HG03039 (cell line): ENCODE data around the gene VAV2.

ENCODE experiments used
- ATAC-seq: cut with Tn5 transposase; IDR thresholded peaks from one replicate; pipeline ENCODE4 v1.9.1; 2021; ENCODE audit warnings: mild to moderate bottlenecking, moderate library complexity; ENCODE audit not compliant: unreplicated experiment

Gene VAV2

DNA sequence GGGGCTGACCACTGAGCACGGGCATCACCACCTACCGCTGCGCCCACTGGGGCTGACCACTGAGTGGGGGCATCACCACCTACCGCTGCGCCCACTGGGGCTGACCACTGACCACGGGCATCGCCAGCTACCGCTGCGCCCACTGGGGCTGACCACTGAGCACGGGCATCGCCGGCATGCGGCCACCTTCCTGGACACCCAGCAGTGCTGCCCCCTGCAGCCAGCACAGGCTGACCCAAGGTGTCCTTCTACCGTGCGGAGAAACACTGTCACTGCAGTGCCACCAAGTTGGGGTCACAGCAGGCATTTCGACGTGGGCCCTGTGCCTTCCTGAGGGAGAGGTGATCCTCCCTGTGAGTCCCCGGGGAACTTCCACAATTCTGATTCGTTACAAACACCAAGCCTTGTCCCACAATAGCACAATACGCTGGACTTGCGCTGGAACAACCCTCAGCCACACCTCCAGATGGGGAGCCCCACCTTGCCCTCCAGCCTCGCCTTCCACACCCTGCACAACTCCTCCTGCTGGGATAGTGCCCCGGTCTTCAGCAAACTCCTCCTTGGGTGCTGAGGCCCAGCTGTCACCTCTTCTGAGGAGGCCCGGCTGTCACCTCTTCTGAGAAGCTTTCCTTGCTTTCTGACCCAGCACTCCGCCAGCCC lies 163.7 kb downstream of the VAV2 start:
- ATAC-seq, result no peak

- ATAC-seq, result no peak
These were observed 165.6 kb downstream of the VAV2 start for GRCh38 chr9:133826289-133827085.

DNA sequence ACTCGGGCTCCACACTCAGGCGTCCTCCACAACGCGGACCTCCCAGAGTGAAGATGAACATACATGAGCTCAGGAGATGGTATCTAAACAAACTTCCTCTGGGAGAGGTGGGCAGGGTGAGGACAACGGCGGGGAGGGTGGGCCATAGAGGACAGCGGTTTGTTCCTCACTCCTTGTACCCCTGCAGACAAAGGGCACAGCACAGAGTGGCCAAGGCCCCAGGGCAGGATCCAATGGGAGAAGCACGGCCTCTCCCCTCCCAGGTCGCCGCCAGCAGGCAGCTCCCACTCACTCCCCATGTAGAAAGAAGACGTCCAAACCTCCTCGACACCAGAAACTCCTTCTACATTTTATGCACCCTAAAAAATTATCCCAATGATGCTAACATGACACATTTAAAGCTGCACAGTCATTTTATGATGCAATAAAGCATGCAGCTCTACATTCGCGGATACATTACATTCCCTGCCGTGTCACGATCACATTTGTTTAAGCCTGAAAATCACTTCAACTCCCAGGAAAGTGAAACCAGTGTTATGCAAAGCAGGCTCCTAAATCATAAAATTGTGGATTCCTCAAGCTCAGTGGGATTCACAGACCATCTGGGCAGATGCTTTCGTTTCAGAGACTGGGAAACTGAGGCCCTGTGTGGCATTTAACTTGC lies 166.4 kb downstream of the VAV2 start:
- no peak for ATAC-seq

DNA sequence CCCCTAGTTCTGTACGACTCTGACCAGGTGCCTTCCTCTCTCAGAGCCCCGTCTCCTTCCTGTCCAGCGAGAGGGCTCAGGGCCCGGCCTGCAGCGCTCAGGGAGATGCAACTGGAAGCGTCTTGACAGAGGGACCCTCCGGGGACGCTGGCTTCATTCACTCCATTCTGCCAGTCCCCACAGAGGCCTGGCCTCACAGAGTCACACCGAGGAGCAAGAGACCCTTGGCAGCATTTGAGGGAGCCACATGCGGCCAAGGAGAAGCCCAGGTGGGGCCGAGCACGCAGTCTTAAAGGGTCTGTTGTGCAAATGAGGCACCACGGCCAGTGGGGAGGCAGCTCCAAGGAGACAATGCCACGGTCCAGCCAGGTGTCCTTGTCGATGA lies 167.3 kb downstream of the VAV2 start:
- ATAC-seq, result no peak

DNA sequence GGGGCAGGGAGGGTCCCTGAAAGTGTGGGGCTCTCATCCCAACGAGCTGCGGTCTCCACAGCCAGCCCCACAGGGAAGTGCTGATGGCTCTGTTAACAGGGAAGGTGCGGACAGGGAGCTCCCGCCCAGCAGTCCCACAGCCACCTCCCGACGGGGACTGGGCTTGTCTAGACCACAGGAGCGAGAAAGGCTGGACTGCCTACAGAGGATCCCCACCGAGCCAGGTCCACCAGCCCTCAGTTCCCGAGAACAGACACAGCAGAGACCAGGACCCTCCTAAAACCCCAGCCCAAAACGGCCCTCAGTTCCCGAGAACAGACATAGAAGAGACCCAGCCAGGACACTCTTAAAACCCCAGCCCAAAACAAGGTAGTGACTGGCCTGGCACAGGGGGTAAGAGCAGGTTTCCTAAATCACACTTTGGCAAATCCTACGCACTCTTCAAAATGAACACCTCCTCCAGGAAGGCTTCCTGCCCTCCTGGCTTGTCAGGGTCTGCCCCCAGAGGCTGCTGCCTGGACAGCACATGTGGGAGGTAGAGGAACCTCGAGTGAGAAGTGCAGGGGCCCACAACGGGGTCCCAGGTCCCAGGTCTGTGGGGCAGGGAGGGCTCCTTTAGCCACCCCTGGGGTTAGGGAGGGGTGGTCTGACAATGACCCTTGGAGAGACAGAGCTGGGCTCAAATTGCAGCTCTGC lies 167.9 kb downstream of the VAV2 start:
- no peak for ATAC-seq

- no peak for ATAC-seq
These were observed 168.7 kb downstream of the VAV2 start for GRCh38 chr9:133823189-133824105.

- no peak for ATAC-seq
These were observed 169.6 kb downstream of the VAV2 start for GRCh38 chr9:133822430-133823065.

GRCh38 chr9:133821601-133822429 lies 170.3 kb downstream of the VAV2 start:
- no peak for ATAC-seq

GRCh38 chr9:133819923-133820322 lies 172.2 kb downstream of the VAV2 start:
- no peak for ATAC-seq

DNA sequence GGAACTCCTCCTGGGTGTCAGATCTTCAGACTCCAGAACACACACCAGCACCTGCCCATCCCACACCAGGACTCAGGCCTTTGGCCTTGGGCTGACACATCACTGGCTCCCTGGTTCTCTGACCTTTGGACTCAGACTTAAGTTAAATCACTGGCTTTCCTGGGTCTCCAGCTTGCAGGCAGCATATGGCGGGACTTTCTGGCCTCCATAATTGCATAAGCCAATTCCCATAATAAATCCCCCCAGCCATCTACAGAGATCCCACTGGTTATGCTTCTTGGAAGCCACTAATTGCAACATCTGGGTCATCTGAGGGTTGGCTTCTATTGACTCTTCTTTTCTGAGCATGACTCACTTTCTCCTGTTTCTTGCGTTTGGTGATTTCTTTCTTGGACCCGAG lies 173.7 kb downstream of the VAV2 start:
- no peak for ATAC-seq

DNA sequence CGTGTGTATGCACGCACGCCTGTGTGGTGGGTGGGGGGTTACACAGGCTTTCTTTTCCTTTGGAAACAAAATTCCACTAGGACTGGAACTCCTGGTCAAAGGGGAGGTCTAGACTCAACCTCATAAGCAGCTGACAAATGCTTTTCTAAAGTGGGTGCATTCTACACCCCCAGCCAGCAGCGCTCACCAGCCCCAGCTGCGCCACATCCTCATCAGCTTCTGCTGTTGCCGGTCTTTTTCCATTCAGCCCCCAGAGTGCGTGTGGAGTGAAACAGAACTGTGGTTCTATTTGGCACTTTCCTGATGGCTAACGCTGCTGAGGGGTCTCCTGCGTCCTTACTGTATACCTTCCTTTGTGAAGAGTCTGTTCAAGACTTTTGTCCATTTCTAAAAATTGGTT lies 176.3 kb downstream of the VAV2 start:
- no peak for ATAC-seq

DNA sequence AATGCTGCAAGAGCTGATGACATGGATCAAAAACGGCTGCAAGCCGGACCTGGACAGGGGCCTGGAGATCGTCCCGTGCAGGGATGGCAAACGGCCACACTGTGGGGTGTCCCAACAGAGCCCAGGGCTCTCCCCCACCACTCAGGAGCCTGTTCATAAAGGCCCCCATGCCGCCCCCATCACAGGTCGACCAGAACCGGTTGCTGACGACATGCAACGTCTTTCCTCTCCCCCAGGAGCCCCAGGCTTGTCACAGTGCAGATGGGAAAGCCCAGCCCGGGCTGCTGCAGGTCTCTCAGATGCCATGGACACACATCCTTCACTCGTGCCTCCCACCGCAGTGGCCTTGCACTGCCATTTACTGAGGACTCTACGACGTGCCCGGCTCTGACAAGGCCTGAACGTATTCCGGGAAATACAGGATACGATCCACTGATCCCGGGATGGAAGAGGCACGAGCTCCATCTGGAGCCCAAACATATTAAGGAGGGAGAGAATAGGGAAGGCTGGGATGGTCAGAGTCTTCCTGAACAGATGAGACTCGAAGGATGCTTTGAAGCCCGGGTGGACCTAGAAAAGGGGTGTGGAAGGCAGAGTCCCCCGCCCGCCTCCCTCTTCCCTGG lies 177.4 kb downstream of the VAV2 start:
- no peak for ATAC-seq

- no peak for ATAC-seq
These were observed 178.2 kb downstream of the VAV2 start for GRCh38 chr9:133813749-133814585.

- no peak for ATAC-seq
These were observed 179.0 kb downstream of the VAV2 start for GRCh38 chr9:133812941-133813748.

DNA sequence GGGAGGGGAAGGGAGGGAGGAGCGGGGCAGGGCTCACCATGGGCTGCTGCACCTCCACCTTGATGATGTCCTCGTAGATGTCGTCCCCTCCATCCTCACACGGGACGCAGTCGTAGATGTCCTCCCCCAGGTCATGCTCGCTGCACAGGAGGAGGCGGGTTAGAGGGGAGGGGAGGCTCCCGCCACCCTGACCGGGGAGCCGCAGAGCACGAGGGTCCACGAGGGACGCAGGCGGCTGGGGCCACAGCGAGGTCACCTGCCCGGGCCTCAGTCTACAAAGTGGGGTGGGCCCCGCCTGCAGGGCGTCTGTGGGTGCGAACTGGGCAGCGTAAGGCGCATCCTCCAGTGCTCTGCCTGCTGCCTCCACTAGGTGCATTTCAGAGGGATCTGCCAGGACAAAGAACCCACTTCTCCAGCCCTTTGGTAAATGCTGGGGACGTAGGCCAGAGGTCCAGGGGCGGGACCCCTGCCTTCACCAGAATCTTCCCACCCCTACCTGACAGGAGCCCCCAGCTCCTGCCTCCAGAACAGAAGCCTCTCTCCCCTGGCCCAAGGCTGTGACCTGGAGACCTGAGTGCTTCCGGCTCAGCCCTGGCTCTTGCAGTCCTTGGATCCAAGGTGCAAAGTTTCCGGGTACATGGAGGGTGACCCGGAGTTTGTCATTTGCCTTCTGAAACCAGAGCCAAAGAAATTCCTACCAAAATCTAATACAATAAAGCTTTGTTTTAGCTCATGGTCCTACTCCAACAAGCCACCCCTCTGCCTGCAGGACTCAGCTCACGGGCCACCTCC lies 179.9 kb downstream of the VAV2 start:
- no peak for ATAC-seq

- ATAC-seq, result no peak
These were observed 180.7 kb downstream of the VAV2 start for GRCh38 chr9:133811471-133811870.
